ENCODE measurements around the gene CALN1. TPM values are rescaled to one million over a fixed set of nuclear protein-coding genes. Genes with fewer than 3 reads are reported as not detected.

The CALN1 gene
- total RNA-seq, 1 donor from 2014 or later = not detected

DNA sequence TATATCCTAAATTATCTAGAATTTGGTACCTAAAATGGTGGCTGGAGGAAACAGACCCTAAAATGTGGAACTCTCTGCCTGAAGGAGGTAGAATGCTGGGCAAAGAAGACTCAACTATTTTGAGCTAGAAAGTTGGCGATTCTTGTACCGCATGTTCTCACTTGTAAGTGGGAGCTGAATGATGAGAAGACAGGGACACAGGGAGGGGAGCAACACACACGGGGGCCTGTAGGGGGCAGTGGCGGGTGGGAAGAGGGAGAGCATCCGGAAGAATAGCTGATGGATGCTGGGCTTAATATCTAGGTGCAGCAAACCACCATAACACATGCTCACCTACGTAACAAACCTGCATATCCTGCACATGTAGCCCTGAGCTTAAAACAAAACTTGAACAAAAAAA lies 250.6 kb downstream of the CALN1 start:
- TF ChIP-seq, protein P1, sequence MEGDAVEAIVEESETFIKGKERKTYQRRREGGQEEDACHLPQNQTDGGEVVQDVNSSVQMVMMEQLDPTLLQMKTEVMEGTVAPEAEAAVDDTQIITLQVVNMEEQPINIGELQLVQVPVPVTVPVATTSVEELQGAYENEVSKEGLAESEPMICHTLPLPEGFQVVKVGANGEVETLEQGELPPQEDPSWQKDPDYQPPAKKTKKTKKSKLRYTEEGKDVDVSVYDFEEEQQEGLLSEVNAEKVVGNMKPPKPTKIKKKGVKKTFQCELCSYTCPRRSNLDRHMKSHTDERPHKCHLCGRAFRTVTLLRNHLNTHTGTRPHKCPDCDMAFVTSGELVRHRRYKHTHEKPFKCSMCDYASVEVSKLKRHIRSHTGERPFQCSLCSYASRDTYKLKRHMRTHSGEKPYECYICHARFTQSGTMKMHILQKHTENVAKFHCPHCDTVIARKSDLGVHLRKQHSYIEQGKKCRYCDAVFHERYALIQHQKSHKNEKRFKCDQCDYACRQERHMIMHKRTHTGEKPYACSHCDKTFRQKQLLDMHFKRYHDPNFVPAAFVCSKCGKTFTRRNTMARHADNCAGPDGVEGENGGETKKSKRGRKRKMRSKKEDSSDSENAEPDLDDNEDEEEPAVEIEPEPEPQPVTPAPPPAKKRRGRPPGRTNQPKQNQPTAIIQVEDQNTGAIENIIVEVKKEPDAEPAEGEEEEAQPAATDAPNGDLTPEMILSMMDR (IDR thresholded peaks at IDR 0.05) = no peak
- Mint-ChIP-seq H3K36me3 (ENCODE audit: unreplicated experiment) (no peaks in the 10 kb centered on the region), H3K27ac (ENCODE audit: unreplicated experiment) (no peak overlapping the region), H3K4me3 (ENCODE audit: unreplicated experiment) (no peak overlapping the region), H3K27me3 (ENCODE audit: unreplicated experiment) (no peaks in the 10 kb centered on the region), H3K9me3 (ENCODE audit: unreplicated experiment) (peaks cover 49% of the 10 kb centered on the region), H3K4me1 (ENCODE audit: unreplicated experiment) (no peaks in the 10 kb centered on the region)
- DNase-seq (ENCODE audit: extremely low spot score, unreplicated experiment) = no peak

DNA sequence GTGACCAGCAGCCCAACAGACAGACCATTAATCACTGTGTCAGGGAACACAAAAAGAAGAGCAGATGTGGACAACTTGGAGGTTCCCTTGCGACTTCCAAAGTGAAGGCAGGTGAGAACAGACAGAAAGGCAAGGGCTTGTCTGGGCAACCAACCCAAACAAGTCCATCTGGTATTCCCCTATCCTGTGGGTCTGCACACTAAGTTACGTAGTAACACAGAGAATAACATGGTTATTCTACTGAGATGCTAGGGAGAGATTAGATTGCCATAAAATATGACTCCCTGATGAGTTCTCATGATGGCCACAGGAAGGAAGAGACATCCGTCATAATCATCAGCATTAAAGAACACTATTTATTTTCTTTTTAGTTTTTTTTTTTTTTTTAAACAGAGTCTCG lies 252.2 kb downstream of the CALN1 start:
- Mint-ChIP-seq H3K9me3 (ENCODE audit: unreplicated experiment) (peaks cover 42% of the 10 kb centered on the region), H3K27me3 (ENCODE audit: unreplicated experiment) (no peaks in the 10 kb centered on the region)

DNA sequence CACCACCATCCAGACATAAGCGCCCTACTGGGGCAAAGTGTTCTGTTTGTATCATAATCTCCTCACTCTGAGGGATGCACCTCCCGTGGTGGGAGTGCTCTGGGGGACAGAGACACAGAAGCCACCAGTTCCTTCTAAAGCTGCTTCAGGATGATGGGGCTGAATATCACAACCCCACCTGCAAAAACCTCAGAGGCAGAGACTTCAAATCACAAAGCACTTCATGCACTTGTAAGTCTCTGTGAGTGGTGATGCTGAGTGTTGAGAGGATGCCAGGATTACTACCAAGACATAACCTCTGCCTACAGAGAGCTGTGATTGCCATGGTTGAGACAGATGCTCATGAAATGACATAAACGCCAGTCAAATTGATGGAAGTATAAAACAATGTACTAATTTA lies 255.5 kb downstream of the CALN1 start:
- H3K9me3 Mint-ChIP-seq (ENCODE audit: unreplicated experiment) = peaks cover 22% of the 10 kb centered on the region
- H3K36me3 Mint-ChIP-seq (ENCODE audit: unreplicated experiment) = no peaks in the 10 kb centered on the region
- H3K27me3 Mint-ChIP-seq (ENCODE audit: unreplicated experiment) = no peaks in the 10 kb centered on the region

More for the DNA sequence above, 252.2 kb downstream of the CALN1 start:
- no peak overlapping the region for H3K27ac Mint-ChIP-seq (ENCODE audit: unreplicated experiment)
- H3K4me1 Mint-ChIP-seq (ENCODE audit: unreplicated experiment) = no peaks in the 10 kb centered on the region
- no peak overlapping the region for H3K4me3 Mint-ChIP-seq (ENCODE audit: unreplicated experiment)
- no peak for DNase-seq (ENCODE audit: extremely low spot score, unreplicated experiment)
- no peaks in the 10 kb centered on the region for H3K36me3 Mint-ChIP-seq (ENCODE audit: unreplicated experiment)
- TF ChIP-seq, protein P1 (IDR thresholded peaks at IDR 0.05) = no peak

DNA sequence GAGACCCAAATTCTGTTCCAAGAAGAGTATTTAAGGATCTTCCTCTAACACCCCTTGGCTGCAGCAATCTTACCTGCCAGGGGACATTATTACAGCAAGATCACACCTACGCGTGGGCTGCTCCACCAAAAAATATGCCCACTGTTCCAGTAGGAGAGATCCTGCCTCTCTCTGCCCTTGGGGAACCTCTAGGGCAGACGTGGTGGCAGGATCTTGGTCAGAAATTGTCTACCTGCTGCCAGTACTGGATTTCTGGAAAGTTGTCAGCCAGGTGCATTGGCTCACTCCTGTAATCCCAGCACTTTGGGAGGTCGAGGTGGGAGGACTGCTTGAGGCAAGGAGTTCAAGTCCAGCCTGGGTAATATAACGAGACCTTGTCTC lies 259.0 kb downstream of the CALN1 start:
- TF ChIP-seq, protein P1 (IDR thresholded peaks at IDR 0.05) = no peak
- no peak for DNase-seq (ENCODE audit: extremely low spot score, unreplicated experiment)
- H3K27me3 Mint-ChIP-seq (ENCODE audit: unreplicated experiment) = no peaks in the 10 kb centered on the region

More for the DNA sequence above, 255.5 kb downstream of the CALN1 start:
- Mint-ChIP-seq H3K27ac (ENCODE audit: unreplicated experiment) (no peak overlapping the region), H3K4me3 (ENCODE audit: unreplicated experiment) (no peak overlapping the region), H3K4me1 (ENCODE audit: unreplicated experiment) (no peaks in the 10 kb centered on the region)
- TF ChIP-seq, protein P1 (IDR thresholded peaks at IDR 0.05) = no peak
- no peak for DNase-seq (ENCODE audit: extremely low spot score, unreplicated experiment)

DNA sequence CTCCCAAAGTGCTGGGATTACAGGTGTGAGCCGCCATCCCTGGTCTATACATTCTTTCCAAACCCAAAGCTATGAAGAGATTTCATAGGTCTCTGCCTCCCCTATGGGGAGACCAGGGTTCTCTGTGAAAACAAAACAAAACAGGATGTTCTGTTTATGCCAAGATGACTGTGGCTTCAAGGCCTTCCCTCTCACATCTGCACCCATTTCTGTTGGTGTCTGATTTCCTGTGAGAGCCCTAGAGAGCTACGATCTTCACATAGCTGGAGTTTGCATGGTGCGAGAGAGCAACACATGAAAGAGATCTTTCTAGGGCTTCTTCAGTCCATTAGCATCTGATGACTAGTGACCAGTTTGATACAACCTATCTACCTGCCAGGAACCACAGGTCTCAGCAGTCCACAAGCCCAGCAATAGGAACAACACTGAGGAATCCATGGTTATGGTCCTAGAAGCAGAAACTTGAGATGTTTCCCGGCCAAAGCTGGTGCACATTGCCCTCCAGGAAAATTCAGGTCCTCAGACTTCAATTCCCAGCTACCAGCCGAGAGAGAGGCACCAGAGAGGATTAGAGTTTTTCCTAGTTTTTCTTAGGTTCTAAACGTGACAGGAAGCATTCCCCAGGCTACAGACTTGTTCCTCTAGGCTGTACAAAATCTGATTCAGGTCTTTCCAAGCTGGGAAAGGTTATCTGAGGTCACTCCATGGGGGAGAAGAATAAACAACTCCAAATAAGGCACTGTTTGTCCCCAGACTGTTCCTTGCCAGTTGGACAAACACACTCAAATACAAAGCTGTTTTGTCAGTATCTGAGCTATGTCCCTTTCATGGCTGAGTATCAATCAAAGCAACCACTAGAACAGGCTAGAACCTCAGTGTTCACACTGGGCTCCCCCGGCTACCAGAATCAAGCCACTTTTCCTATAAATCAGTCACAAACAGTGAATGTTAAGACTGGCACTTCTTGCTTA lies 259.7 kb downstream of the CALN1 start:
- no peaks in the 10 kb centered on the region for H3K27me3 Mint-ChIP-seq (ENCODE audit: unreplicated experiment)
- H3K36me3 Mint-ChIP-seq (ENCODE audit: unreplicated experiment) = no peaks in the 10 kb centered on the region
- H3K4me1 Mint-ChIP-seq (ENCODE audit: unreplicated experiment) = no peaks in the 10 kb centered on the region
- DNase-seq (ENCODE audit: extremely low spot score, unreplicated experiment) = no peak
- TF ChIP-seq, protein P1 (IDR thresholded peaks at IDR 0.05) = no peak
- peaks cover 25% of the 10 kb centered on the region for H3K9me3 Mint-ChIP-seq (ENCODE audit: unreplicated experiment)
- H3K4me3 Mint-ChIP-seq (ENCODE audit: unreplicated experiment) = no peak overlapping the region
- no peak overlapping the region for H3K27ac Mint-ChIP-seq (ENCODE audit: unreplicated experiment)

More for the DNA sequence above, 259.0 kb downstream of the CALN1 start:
- H3K9me3 Mint-ChIP-seq (ENCODE audit: unreplicated experiment) = peaks cover 30% of the 10 kb centered on the region
- H3K4me3 Mint-ChIP-seq (ENCODE audit: unreplicated experiment) = no peak overlapping the region
- no peaks in the 10 kb centered on the region for H3K4me1 Mint-ChIP-seq (ENCODE audit: unreplicated experiment)
- H3K36me3 Mint-ChIP-seq (ENCODE audit: unreplicated experiment) = no peaks in the 10 kb centered on the region
- H3K27ac Mint-ChIP-seq (ENCODE audit: unreplicated experiment) = no peak overlapping the region

Measured in osteocyte (in vitro differentiated cells).